GM23338 (cell line): Measurements from ENCODE around the gene RPS14.

ENCODE experiments used
- POLR2AphosphoS5 ChIP-seq: IDR thresholded peaks from 2 replicates; pipeline ENCODE4 v1.6.1; 2016; ENCODE audit warnings: antibody characterized with exemption, low read depth
- TF ChIP-seq, protein P1 (sequence below), 2 experiments: fragments of 200-600 bp in 1 of 2; sonication (generic) in 1 of 2; conservative IDR thresholded peaks; 2 replicates each; pipeline versions ENCODE4 v1.5.1 to v1.6.1; 2016 to 2017; ENCODE audit warnings: antibody characterized with exemption in 2 of 2, low read depth in 2 of 2, mild to moderate bottlenecking in 2 of 2, moderate library complexity in 1 of 2

DNA sequence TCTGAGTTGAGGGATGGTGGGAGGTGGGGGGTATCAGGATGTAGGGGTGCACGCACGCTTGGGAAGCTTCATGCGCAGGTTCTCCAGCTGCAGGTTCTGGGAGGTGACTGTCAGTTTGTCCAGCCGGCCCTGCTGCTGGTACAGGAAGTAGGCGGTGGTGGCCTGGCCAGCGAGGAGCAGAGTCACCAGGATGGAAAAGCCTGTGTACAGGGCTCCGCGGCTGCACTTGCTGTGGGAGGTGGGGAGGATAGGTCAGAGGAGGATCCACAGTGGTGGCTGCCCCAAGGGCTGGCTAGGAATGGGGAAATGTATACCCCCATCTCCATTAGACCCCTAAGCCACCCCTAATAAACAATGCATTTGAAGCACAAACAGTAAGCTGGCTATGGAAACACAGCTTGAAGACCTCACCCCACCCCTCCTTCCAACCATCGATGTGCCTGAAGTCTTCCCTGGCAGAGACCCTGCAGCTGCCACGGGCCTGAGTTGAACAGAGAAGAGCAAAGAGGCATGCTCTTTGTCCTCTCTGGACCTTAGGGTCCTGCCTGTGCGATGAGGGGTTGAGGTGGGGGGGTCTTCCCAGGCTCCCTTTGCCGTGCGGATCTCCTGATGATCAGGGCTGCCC is 42.3 kb downstream of the RPS14 start:
- TF ChIP-seq, protein P1, sequence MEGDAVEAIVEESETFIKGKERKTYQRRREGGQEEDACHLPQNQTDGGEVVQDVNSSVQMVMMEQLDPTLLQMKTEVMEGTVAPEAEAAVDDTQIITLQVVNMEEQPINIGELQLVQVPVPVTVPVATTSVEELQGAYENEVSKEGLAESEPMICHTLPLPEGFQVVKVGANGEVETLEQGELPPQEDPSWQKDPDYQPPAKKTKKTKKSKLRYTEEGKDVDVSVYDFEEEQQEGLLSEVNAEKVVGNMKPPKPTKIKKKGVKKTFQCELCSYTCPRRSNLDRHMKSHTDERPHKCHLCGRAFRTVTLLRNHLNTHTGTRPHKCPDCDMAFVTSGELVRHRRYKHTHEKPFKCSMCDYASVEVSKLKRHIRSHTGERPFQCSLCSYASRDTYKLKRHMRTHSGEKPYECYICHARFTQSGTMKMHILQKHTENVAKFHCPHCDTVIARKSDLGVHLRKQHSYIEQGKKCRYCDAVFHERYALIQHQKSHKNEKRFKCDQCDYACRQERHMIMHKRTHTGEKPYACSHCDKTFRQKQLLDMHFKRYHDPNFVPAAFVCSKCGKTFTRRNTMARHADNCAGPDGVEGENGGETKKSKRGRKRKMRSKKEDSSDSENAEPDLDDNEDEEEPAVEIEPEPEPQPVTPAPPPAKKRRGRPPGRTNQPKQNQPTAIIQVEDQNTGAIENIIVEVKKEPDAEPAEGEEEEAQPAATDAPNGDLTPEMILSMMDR (conservative IDR thresholded peaks at IDR 0.05; ENCODE audit: low read depth in 2 of 2): no peak
- TF ChIP-seq POLR2AphosphoS5: no peak
